ENCODE data around the gene DENND1B. TPM values are rescaled to one million over a fixed set of nuclear protein-coding genes. Genes with fewer than 3 reads are reported as not detected.

The DENND1B gene
- total RNA-seq, 2 donors from 2014 or later: 6.9 to 26.2 TPM

GRCh38 chr1:197621761-197622160 lies 153.5 kb downstream of the DENND1B start:
- Histone ChIP-seq H3K9me3 (no peaks in the 10 kb centered on the region), H3K27me3 (no peaks in the 10 kb centered on the region), H3K4me1 (peaks cover 24% of the 10 kb centered on the region), H3K4me3 (no peak overlapping the region), H3K27ac (no peak overlapping the region), H3K36me3 (replicated peaks in 1 of 2; ENCODE audit: insufficient read depth in 1 of 2, low read depth in 2 of 2) (no peaks in the 10 kb centered on the region)
- DNase-seq (no peak), ATAC-seq (no peak)
- intact Hi-C loops (cut with DNase I): no loop called here
- no peak for TF ChIP-seq CTCF (IDR thresholded peaks at IDR 0.05)
- TF ChIP-seq POLR2A (IDR thresholded peaks at IDR 0.05): no peak

GRCh38 chr1:197620714-197621163 lies 154.5 kb downstream of the DENND1B start:
- Histone ChIP-seq H3K9me3 (no peaks in the 10 kb centered on the region), H3K4me1 (peaks cover 24% of the 10 kb centered on the region), H3K36me3 (replicated peaks in 1 of 2; ENCODE audit: insufficient read depth in 1 of 2, low read depth in 2 of 2) (no peaks in the 10 kb centered on the region), H3K4me3 (no peak overlapping the region), H3K27me3 (no peaks in the 10 kb centered on the region), H3K27ac (no peak overlapping the region)
- WGBS, 2 donors: 31% methylated on average over 5 of the region's 5 CpGs
- ATAC-seq (peak; percentile 91), DNase-seq (no peak)
- intact Hi-C loops (cut with DNase I): no loop called here
- no peak for TF ChIP-seq CTCF (IDR thresholded peaks at IDR 0.05)
- no peak for TF ChIP-seq POLR2A (IDR thresholded peaks at IDR 0.05)

- H3K27ac ChIP-seq: no peak overlapping the region
- H3K9me3 ChIP-seq: no peaks in the 10 kb centered on the region
- peaks cover 24% of the 10 kb centered on the region for H3K4me1 ChIP-seq
- TF ChIP-seq POLR2A (IDR thresholded peaks at IDR 0.05): no peak
- TF ChIP-seq CTCF (IDR thresholded peaks at IDR 0.05): peak in 5 of 7 experiments; percentile 30 to 50 (median 48)
- 20 to 26% methylated on average over 2 of the region's 2 CpGs for WGBS, 2 donors
- intact Hi-C loops (cut with DNase I): no loop called here
- H3K27me3 ChIP-seq: no peaks in the 10 kb centered on the region
- no peak for DNase-seq
- H3K4me3 ChIP-seq: no peak overlapping the region
- H3K36me3 ChIP-seq (replicated peaks in 1 of 2; ENCODE audit: insufficient read depth in 1 of 2, low read depth in 2 of 2): no peaks in the 10 kb centered on the region
- ATAC-seq: no peak
Observed at GRCh38 chr1:197619008-197619640, 156.2 kb downstream of the DENND1B start.

- intact Hi-C loops (cut with DNase I): no loop called here
- 41 to 44% methylated on average over 3 of the region's 3 CpGs for WGBS, 2 donors
- Histone ChIP-seq H3K27me3 (no peaks in the 10 kb centered on the region), H3K27ac (no peak overlapping the region), H3K9me3 (no peaks in the 10 kb centered on the region), H3K4me1 (peaks cover 24% of the 10 kb centered on the region), H3K36me3 (replicated peaks in 1 of 2; ENCODE audit: insufficient read depth in 1 of 2, low read depth in 2 of 2) (no peaks in the 10 kb centered on the region), H3K4me3 (no peak overlapping the region)
- DNase-seq (no peak), ATAC-seq (no peak)
- TF ChIP-seq CTCF (IDR thresholded peaks at IDR 0.05): no peak
- TF ChIP-seq POLR2A (IDR thresholded peaks at IDR 0.05): no peak
Observed at GRCh38 chr1:197618061-197618460, 157.2 kb downstream of the DENND1B start.

GRCh38 chr1:197615693-197616011 lies 159.6 kb downstream of the DENND1B start:
- no peak overlapping the region for H3K27ac ChIP-seq
- TF ChIP-seq POLR2A (IDR thresholded peaks at IDR 0.05): no peak
- WGBS, 2 donors: 31 to 38% methylated on average over 2 of the region's 2 CpGs
- no peaks in the 10 kb centered on the region for H3K27me3 ChIP-seq
- no peak overlapping the region for H3K4me3 ChIP-seq
- DNase-seq: no peak
- no peaks in the 10 kb centered on the region for H3K9me3 ChIP-seq
- H3K4me1 ChIP-seq: peaks cover 14% of the 10 kb centered on the region
- no peaks in the 10 kb centered on the region for H3K36me3 ChIP-seq (replicated peaks in 1 of 2; ENCODE audit: insufficient read depth in 1 of 2, low read depth in 2 of 2)
- intact Hi-C loops (cut with DNase I): no loop called here
- no peak for ATAC-seq
